HepG2 (cell line): ENCODE results near the gene LHPP. TPM values are rescaled to one million over a fixed set of nuclear protein-coding genes. Genes with fewer than 3 reads are reported as not detected.
A peak's percentile ranks its signal among the peaks of the same experiment; 100 is the strongest.

Source experiments
- ATRX ChIP-seq: sonication (generic); formaldehyde crosslinking; IDR thresholded peaks from 2 replicates; pipeline ENCODE4 v1.4.0; 2020; ENCODE audit warnings: missing genetic modification reagents, borderline replicate concordance
- EEA1 ChIP-seq: sonication (generic); formaldehyde crosslinking; IDR thresholded peaks from 2 replicates; pipeline ENCODE4 v1.5.1; 2020; ENCODE audit warnings: mild to moderate bottlenecking, missing genetic modification reagents, borderline replicate concordance
- EHMT2 ChIP-seq: fragments of 200-600 bp; sonication (generic); IDR thresholded peaks from 2 replicates; pipeline ENCODE4 v1.7.0; 2017; ENCODE audit warnings: antibody characterized with exemption, low read depth, low read length, borderline replicate concordance
- ELF3 ChIP-seq: IDR thresholded peaks from 2 replicates; pipeline ENCODE4 v1.6.1; 2016; ENCODE audit warnings: missing genetic modification reagents, missing compliant biosample characterization
- GABPB1 ChIP-seq: IDR thresholded peaks from 2 replicates; pipeline ENCODE4 v1.6.1; 2016; ENCODE audit warnings: mild to moderate bottlenecking, missing genetic modification reagents, moderate library complexity, missing compliant biosample characterization
- HNRNPK ChIP-seq: fragments of 200-400 bp; formaldehyde crosslinking; IDR thresholded peaks from 2 replicates; pipeline ENCODE4 v1.6.1; 2018; ENCODE audit warnings: low read length, low read depth, moderate library complexity, mild to moderate bottlenecking; ENCODE audit not compliant: poor library complexity, severe bottlenecking
- KDM3A ChIP-seq: IDR thresholded peaks from 2 replicates; pipeline ENCODE4 v1.6.1; 2018; ENCODE audit warnings: low read depth, missing compliant biosample characterization
- KDM5B ChIP-seq: sonication (generic); formaldehyde crosslinking; IDR thresholded peaks from 2 replicates; pipeline ENCODE4 v1.4.0; 2020; ENCODE audit warnings: missing genetic modification reagents, mild to moderate bottlenecking, borderline replicate concordance
- NCOR1 ChIP-seq: fragments of 200-600 bp; sonication (generic); IDR thresholded peaks from 2 replicates; pipeline ENCODE4 v1.7.0; 2017; ENCODE audit warnings: antibody characterized with exemption, low read length, borderline replicate concordance
- PAF1 ChIP-seq: IDR thresholded peaks from 2 replicates; pipeline ENCODE4 v1.6.1; 2016; ENCODE audit warnings: missing genetic modification reagents, missing compliant biosample characterization
- PRDM4 ChIP-seq: sonication (generic); formaldehyde crosslinking; IDR thresholded peaks from 2 replicates; pipeline ENCODE4 v1.9.0; 2021; ENCODE audit warnings: missing genetic modification reagents, borderline replicate concordance
- RXRA ChIP-seq: sonication (generic); formaldehyde crosslinking; IDR thresholded peaks from 2 replicates; pipeline ENCODE4 v1.5.1; 2020; ENCODE audit warnings: missing genetic modification reagents
- SIX4 ChIP-seq: sonication (generic); formaldehyde crosslinking; IDR thresholded peaks from 2 replicates; pipeline ENCODE4 v1.4.0; 2020; ENCODE audit warnings: missing genetic modification reagents
- SP4 ChIP-seq: sonication (generic); formaldehyde crosslinking; IDR thresholded peaks from 2 replicates; pipeline ENCODE4 v1.8.1; 2023; ENCODE audit warnings: mild to moderate bottlenecking, missing genetic modification reagents
- SSRP1 ChIP-seq: IDR thresholded peaks from 2 replicates; pipeline ENCODE4 v1.6.1; 2016; ENCODE audit warnings: control low read depth
- TCF12 ChIP-seq, 2 experiments: fragments of 450-650 bp in 1 of 2; sonication (generic) in 1 of 2; formaldehyde crosslinking in 1 of 2; IDR thresholded peaks; 2 replicates each; pipeline versions ENCODE4 v1.6.1 to v1.8.0; 2017 to 2022; ENCODE audit warnings: antibody characterized with exemption in 1 of 2, mild to moderate bottlenecking in 1 of 2, missing genetic modification reagents in 1 of 2, moderate library complexity in 1 of 2
- XRCC5 ChIP-seq: fragments of 200-400 bp; formaldehyde crosslinking; optimal IDR thresholded peaks from 2 replicates; pipeline ENCODE3; 2017; ENCODE audit warnings: mild to moderate bottlenecking, low read length
- ZFY ChIP-seq: sonication (generic); formaldehyde crosslinking; IDR thresholded peaks from 2 replicates; pipeline ENCODE4 v1.4.0; 2020; ENCODE audit warnings: missing genetic modification reagents
- ZNF468 ChIP-seq: sonication (generic); formaldehyde crosslinking; IDR thresholded peaks from 2 replicates; pipeline ENCODE4 v1.8.0; 2022; ENCODE audit warnings: mild to moderate bottlenecking, moderate library complexity, missing genetic modification reagents
- ZNF501 ChIP-seq: sonication (generic); formaldehyde crosslinking; IDR thresholded peaks from 2 replicates; pipeline ENCODE4 v1.5.1; 2020; ENCODE audit warnings: mild to moderate bottlenecking, moderate library complexity, missing genetic modification reagents
- polyA plus RNA-seq, 8 experiments: library from polyadenylated mRNA; depleted of rRNA in 3 of 8; stranded (reverse) in 7 of 8; unstranded in 1 of 8; fragments of >200 nt; fragmentation: Illumina TruSeq in 4 of 8; extraction: Trizol in 4 of 8; gene quantifications; 2 replicates each; pipeline versions ENCODE4 v1.2.1 to v1.2.3, GENCODE V29; 2011 to 2016; ENCODE audit warnings: low read depth in 4 of 8, missing spikeins in 1 of 8, mixed read lengths in 1 of 8; ENCODE audit not compliant: insufficient read depth in 1 of 8
- total RNA-seq, 5 experiments: library from RNA; depleted of rRNA; stranded (reverse); fragments of >200 nt; fragmentation: Illumina TruSeq; extraction: Trizol; gene quantifications; 2 replicates each; pipeline ENCODE4 v1.2.3, GENCODE V29; 2016; ENCODE audit warnings: low read depth in 1 of 5
- TF ChIP-seq, protein P1 (sequence below): sonication (generic); formaldehyde crosslinking; IDR thresholded peaks from 2 replicates; pipeline ENCODE4 v1.4.0; 2020; ENCODE audit warnings: missing genetic modification reagents, borderline replicate concordance

LHPP gene
- total and polyA plus RNA-seq, 2 of the 13 experiments (the other 11 are each of a cell fraction or from before 2014, with no cell fraction given): 5.2 to 13.1 TPM

DNA sequence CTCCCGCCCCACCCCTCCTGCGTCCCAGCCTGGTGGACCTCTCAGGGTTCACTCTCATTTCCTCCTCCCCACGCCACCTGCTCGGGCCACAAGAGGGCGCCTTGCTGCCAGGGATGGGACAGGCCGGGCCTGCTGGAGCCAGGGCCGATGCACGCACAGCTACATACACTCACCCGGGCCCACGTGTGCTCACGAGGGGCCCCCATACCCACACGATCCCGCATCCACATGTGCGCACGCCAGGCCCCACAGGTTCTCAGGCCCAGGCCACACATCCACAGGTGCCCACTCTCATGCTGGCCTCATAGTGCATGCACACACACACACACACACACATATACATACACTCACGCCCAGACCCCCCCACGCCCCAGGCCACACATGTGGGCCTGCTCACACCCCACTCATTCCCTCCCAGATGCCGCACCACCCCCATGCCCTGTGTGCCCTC lies 68.6 kb downstream of the LHPP start (continued):
- TF ChIP-seq ZFY (CRISPR knock-in tag) (peak; percentile 76), SP4 (CRISPR knock-in tag) (no peak), KDM3A (CRISPR knock-in tag) (peak; percentile 90; the same call in 1 of the 2 replicates), PRDM4 (no peak), ZNF468 (CRISPR knock-in tag) (no peak), KDM5B (no peak; the same call in 1 of the 2 replicates), GABPB1 (CRISPR knock-in tag) (peak; percentile 55), EEA1 (CRISPR knock-in tag) (no peak), TCF12 (IDR thresholded peaks at IDR 0.05) (no peak), TCF12 (CRISPR knock-in tag; IDR thresholded peaks at IDR 0.05) (no peak), SIX4 (CRISPR knock-in tag) (no peak), ELF3 (CRISPR knock-in tag) (peak; percentile 77; the same call in 1 of the 2 replicates), RXRA (CRISPR knock-in tag) (peak; percentile 35), XRCC5 (peak; percentile 67), PAF1 (CRISPR knock-in tag) (no peak), HNRNPK (no peak), ZNF501 (CRISPR knock-in tag) (0 out of 2 replicates have a peak, but pooled peaks have one; percentile 33), EHMT2 (no peak), ATRX (no peak), SSRP1 (CRISPR knock-in tag) (no peak), NCOR1 (no peak)
- TF ChIP-seq, protein P1, sequence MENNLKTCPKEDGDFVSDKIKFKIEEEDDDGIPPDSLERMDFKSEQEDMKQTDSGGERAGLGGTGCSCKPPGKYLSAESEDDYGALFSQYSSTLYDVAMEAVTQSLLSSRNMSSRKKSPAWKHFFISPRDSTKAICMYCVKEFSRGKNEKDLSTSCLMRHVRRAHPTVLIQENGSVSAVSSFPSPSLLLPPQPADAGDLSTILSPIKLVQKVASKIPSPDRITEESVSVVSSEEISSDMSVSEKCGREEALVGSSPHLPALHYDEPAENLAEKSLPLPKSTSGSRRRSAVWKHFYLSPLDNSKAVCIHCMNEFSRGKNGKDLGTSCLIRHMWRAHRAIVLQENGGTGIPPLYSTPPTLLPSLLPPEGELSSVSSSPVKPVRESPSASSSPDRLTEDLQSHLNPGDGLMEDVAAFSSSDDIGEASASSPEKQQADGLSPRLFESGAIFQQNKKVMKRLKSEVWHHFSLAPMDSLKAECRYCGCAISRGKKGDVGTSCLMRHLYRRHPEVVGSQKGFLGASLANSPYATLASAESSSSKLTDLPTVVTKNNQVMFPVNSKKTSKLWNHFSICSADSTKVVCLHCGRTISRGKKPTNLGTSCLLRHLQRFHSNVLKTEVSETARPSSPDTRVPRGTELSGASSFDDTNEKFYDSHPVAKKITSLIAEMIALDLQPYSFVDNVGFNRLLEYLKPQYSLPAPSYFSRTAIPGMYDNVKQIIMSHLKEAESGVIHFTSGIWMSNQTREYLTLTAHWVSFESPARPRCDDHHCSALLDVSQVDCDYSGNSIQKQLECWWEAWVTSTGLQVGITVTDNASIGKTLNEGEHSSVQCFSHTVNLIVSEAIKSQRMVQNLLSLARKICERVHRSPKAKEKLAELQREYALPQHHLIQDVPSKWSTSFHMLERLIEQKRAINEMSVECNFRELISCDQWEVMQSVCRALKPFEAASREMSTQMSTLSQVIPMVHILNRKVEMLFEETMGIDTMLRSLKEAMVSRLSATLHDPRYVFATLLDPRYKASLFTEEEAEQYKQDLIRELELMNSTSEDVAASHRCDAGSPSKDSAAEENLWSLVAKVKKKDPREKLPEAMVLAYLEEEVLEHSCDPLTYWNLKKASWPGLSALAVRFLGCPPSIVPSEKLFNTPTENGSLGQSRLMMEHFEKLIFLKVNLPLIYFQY (CRISPR knock-in tag): no peak
